ENCODE data around the gene CCRL2. TPM values are rescaled to one million over a fixed set of nuclear protein-coding genes. Genes with fewer than 3 reads are reported as not detected.

CCRL2 gene
- total and polyA plus RNA-seq, 8 donors: 0.76 to 5.2 (median 2.0) TPM; not detected in 3

DNA sequence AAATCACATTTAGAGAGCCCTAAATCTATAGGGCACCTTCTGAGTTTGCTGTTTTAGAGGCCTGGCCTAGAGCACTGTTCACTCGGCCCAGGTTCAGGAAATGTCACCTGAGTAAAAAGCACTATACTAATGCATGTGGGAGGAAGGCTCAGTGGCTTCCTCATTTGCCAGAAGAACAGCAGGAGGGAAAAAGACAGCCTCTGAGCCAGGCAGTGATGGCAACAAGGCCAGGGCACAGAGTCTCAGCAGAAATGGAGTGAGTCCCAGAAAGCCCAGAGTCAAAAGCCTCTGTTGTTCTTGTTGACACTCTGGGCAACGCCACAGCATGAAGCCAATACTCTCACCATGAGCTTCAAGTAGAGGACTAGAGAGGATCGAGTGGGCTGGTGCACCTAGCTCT lies 31.8 kb downstream of the CCRL2 start:
- no peaks in the 10 kb centered on the region for H3K27me3 ChIP-seq
- peaks cover 0 to 27% (median 17%) of the 10 kb centered on the region in 4 donors for H3K36me3 ChIP-seq
- DNase-seq: no peak
- H3K4me3 ChIP-seq: no peak overlapping the region
- no peaks in the 10 kb centered on the region for H3K4me1 ChIP-seq
- 77 to 92% (median 84%) methylated on average over 3 of the region's 3 CpGs for WGBS, 5 donors
- TF ChIP-seq EP300 (IDR thresholded peaks at IDR 0.05): no peak
- TF ChIP-seq POLR2AphosphoS5 (IDR thresholded peaks at IDR 0.05): no peak
- no peak for TF ChIP-seq POLR2A (IDR thresholded peaks at IDR 0.05)
- TF ChIP-seq, protein P1, sequence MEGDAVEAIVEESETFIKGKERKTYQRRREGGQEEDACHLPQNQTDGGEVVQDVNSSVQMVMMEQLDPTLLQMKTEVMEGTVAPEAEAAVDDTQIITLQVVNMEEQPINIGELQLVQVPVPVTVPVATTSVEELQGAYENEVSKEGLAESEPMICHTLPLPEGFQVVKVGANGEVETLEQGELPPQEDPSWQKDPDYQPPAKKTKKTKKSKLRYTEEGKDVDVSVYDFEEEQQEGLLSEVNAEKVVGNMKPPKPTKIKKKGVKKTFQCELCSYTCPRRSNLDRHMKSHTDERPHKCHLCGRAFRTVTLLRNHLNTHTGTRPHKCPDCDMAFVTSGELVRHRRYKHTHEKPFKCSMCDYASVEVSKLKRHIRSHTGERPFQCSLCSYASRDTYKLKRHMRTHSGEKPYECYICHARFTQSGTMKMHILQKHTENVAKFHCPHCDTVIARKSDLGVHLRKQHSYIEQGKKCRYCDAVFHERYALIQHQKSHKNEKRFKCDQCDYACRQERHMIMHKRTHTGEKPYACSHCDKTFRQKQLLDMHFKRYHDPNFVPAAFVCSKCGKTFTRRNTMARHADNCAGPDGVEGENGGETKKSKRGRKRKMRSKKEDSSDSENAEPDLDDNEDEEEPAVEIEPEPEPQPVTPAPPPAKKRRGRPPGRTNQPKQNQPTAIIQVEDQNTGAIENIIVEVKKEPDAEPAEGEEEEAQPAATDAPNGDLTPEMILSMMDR (IDR thresholded peaks at IDR 0.05): no peak
- intact Hi-C loops (cut with DNase I; ENCODE audit: low total_unique reads): loop anchor here (10.0 kb wide), 1 partner anchor 144 kb away; no protein-coding TSS in a partner anchor
- H3K27ac ChIP-seq: no peak overlapping the region
- H3K9me3 ChIP-seq: no peaks in the 10 kb centered on the region

DNA sequence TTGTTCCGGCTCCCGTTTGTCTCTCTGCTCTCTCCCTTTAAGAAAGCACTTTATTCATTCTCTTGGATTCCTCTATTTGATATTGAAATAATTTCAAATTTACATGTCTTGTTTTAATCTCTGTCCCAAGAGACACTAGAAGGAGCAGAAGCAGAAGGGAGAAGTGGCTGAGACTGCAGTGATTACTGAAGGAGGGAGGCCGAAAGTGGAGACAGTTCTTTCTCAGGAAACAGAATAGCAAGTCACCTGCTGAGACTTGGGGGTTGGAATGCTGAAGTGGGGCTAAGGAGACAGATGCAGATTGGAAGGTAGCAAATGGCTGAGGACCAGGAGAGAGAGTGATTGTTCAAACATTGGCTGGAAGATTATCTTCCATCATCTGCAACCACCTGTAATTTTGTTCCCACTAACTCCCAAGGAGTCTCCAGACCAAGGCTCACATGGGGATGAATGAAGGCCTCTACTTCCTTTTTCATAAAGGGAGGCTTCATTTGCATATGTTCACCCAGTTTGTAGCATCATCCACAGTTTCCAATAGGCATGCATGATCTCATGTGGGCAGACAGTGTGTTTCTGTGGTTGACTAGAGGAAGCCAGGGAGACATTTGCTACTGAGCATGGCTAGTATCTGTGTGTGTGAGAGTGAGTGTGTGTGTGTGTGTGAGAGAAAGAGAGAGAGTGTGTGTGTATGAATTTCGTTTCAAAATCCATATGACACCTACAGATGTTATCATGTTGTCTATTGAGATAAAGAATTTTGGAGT lies 33.7 kb downstream of the CCRL2 start:
- Histone ChIP-seq H3K27me3 (no peaks in the 10 kb centered on the region), H3K27ac (no peak overlapping the region), H3K9me3 (no peaks in the 10 kb centered on the region), H3K4me3 (no peak overlapping the region), H3K36me3 (peaks cover under 1 to 36% (median 16%) of the 10 kb centered on the region in 4 donors), H3K4me1 (no peaks in the 10 kb centered on the region)
- DNase-seq: peak in 1 of 2 donors; percentile 39
- TF ChIP-seq EP300 (IDR thresholded peaks at IDR 0.05) (no peak), POLR2A (IDR thresholded peaks at IDR 0.05) (no peak), POLR2AphosphoS5 (IDR thresholded peaks at IDR 0.05) (no peak)
- TF ChIP-seq, protein P1 (IDR thresholded peaks at IDR 0.05): no peak
- intact Hi-C loops (cut with DNase I; ENCODE audit: low total_unique reads): no loop called here
- WGBS, 5 donors: 78 to 84% (median 80%) methylated on average over 4 of the region's 4 CpGs

GRCh38 chr3:46442576-46443530 lies 35.8 kb downstream of the CCRL2 start:
- peak overlapping the region in 1 of 5 donors; percentile 6 for H3K27ac ChIP-seq
- no peak overlapping the region for H3K4me3 ChIP-seq
- no peaks in the 10 kb centered on the region for H3K4me1 ChIP-seq
- H3K27me3 ChIP-seq: no peaks in the 10 kb centered on the region
- H3K36me3 ChIP-seq: peaks cover 0 to 35% (median 16%) of the 10 kb centered on the region in 4 donors
- WGBS, 5 donors: 52 to 76% (median 64%) methylated on average over 16 of the region's 16 CpGs
- peak in 1 of 2 donors; percentile 56 for DNase-seq
- no peaks in the 10 kb centered on the region for H3K9me3 ChIP-seq
- intact Hi-C loops (cut with DNase I; ENCODE audit: low total_unique reads): no loop called here
- TF ChIP-seq EP300 (IDR thresholded peaks at IDR 0.05): no peak
- TF ChIP-seq, protein P1 (IDR thresholded peaks at IDR 0.05): peak in 5 of 7 experiments; percentile 31 to 78 (median 70)

- H3K9me3 ChIP-seq: no peaks in the 10 kb centered on the region
- no peak overlapping the region for H3K4me3 ChIP-seq
- intact Hi-C loops (cut with DNase I; ENCODE audit: low total_unique reads): no loop called here
- H3K4me1 ChIP-seq: no peaks in the 10 kb centered on the region
- DNase-seq: no peak
- no peak overlapping the region for H3K27ac ChIP-seq
- WGBS, 5 donors: 63 to 82% (median 72%) methylated on average over 5 of the region's 5 CpGs
- H3K27me3 ChIP-seq: no peaks in the 10 kb centered on the region
- TF ChIP-seq, protein P1 (IDR thresholded peaks at IDR 0.05): no peak
- TF ChIP-seq POLR2A (IDR thresholded peaks at IDR 0.05) (no peak), EP300 (IDR thresholded peaks at IDR 0.05) (no peak)
- H3K36me3 ChIP-seq: peaks cover 0 to 27% (median 15%) of the 10 kb centered on the region in 4 donors
These were observed 40.3 kb downstream of the CCRL2 start for GRCh38 chr3:46447228-46447985.
